IPS-15b (cell line): ENCODE data around the gene CSNK1D.

Experiments used
- H3K27me3 ChIP-seq: one replicate; pipeline ENCODE4 v1.6.1; 2013; ENCODE audit warnings: low read length; ENCODE audit not compliant: control insufficient read depth, insufficient read depth
- H3K36me3 ChIP-seq: one replicate; pipeline ENCODE4 v1.6.1; 2013; ENCODE audit warnings: low read length; ENCODE audit not compliant: control insufficient read depth, insufficient read depth
- H3K4me1 ChIP-seq: one replicate; pipeline ENCODE4 v1.6.1; 2013; ENCODE audit warnings: mild to moderate bottlenecking, low read length; ENCODE audit not compliant: control insufficient read depth, insufficient read depth
- H3K4me3 ChIP-seq: one replicate; pipeline ENCODE4 v1.5.1; 2013; ENCODE audit warnings: low read depth, low read length
- H3K9ac ChIP-seq: one replicate; pipeline ENCODE4 v1.6.1; 2013; ENCODE audit warnings: low read depth, mild to moderate bottlenecking, low read length
- H3K9me3 ChIP-seq: one replicate; pipeline ENCODE4 v1.6.1; 2013; ENCODE audit warnings: mild to moderate bottlenecking, low read length; ENCODE audit not compliant: control insufficient read depth, insufficient read depth

Gene CSNK1D

GRCh38 chr17:82285141-82285540 lies 11.6 kb upstream of the CSNK1D start:
- Histone ChIP-seq H3K9ac (no peak overlapping the region), H3K36me3 (no peaks in the 10 kb centered on the region), H3K4me3 (no peak overlapping the region), H3K4me1 (no peaks in the 10 kb centered on the region), H3K27me3 (no peaks in the 10 kb centered on the region), H3K9me3 (no peaks in the 10 kb centered on the region)

DNA sequence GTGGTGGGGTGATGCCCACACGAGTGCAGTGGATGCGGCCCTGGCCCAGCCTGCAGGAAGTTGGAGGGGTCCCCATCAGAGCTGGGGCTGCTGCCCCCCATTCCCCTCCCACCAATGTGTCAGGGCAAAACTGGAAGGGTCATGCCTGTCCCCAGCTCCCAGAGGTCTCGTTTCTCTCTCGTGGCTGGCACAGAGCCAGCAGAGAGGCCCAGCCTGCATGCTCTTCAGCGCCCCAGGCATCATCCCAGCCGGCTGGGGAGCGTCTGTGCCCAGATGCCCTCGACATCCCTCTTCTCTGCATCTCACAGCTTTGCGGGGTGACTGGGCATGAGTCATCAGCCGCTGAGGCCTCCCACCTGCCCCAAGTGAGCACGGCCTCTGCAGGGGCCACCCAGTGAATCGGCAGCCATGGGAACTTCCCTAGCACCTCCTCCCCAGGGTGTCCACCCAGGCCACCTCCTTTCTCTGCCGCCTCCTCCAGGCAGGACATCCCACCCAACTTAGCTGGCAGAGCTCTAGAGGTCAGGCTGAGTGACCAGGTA lies 9.8 kb upstream of the CSNK1D start:
- H3K4me3 ChIP-seq = no peak overlapping the region
- H3K27me3 ChIP-seq = no peaks in the 10 kb centered on the region
- H3K9me3 ChIP-seq = no peaks in the 10 kb centered on the region
- H3K9ac ChIP-seq = no peak overlapping the region
- H3K4me1 ChIP-seq = no peaks in the 10 kb centered on the region
- H3K36me3 ChIP-seq = no peaks in the 10 kb centered on the region

DNA sequence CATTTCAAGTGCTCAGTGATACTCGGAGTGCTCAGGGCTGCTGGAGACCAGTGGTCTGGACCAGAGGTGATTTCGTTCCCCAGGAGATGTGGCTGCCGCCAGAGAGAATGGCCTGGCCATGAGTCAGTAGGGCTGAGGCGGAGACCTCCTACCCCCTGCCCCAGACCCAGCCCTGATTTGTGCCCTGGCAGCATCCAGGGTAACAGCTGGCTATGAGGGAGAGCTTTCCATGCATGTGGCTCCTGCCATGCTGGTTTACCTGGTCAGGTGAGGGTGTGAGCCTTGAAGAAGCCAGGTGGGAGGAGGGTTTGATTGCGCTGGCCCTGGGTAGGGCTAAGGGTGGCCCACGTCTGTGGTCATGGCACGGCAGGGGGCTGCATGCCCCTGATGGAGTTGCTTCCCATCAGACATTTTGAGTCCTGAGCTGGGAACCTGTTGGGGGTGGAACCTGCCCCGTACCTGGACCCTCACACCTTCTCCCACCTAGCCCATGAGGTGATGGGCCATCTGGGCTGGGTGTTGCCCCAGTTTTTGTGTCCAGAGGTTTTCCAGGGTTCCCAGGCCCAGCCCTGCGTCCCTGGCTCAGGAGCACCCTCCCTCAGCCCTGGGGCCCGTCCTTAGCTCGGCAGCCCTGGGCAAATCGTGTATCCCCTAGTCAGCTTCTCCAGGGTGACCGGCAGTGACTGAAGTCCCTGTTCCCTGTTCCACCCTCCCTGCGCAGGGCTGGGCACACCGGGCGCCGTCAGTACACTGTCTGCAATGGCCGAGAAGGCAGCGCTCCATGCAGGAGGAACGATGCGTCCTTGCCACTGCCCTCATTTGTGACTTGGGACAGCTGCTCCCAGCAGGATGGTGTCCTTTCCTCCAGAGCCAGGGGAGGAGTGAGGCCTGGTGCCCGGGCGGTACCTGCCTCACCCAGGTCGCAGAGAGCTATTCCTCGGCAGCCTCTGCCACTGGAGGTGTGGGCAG lies 9.0 kb upstream of the CSNK1D start:
- Histone ChIP-seq H3K9ac (no peak overlapping the region), H3K4me3 (no peak overlapping the region), H3K4me1 (no peaks in the 10 kb centered on the region), H3K27me3 (no peaks in the 10 kb centered on the region), H3K36me3 (no peaks in the 10 kb centered on the region), H3K9me3 (no peaks in the 10 kb centered on the region)

DNA sequence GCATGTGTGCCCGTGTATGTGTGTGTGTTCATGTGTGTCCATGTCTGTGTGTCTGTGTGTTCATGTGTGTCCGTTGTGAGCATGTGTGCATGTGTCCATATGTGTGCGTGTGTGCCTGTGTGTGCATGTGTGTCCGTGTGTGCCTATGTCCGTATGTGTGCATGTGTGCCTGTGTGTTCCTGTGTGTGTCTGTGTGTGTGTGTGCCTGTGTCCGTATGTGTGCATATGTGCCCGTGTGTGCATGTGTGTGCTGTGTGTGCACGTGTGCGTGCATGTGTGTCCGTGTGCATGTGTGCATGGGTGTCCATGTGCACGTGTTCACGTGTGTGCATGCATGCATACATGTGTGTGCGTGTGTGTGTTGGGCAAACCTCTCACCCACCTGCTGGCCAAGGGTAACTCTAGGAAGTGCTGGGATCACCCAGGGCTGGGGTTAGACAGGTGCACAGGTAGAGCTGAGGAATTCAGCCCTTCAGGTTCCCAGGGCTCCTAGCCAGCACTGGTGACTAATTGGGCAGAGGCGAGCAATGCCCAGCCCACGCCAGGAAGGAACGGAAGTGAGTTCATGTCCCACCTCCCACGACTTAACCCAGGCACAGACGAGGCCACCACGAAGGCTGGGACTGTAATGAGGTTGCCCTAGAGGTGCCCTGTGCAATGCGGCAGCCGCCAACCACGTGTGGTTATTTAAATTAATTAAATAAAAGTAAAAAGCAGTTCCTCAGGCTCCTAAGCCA lies 8.2 kb upstream of the CSNK1D start:
- Histone ChIP-seq H3K4me3 (no peak overlapping the region), H3K9me3 (no peaks in the 10 kb centered on the region), H3K36me3 (no peaks in the 10 kb centered on the region), H3K4me1 (no peaks in the 10 kb centered on the region), H3K9ac (no peak overlapping the region), H3K27me3 (no peaks in the 10 kb centered on the region)

DNA sequence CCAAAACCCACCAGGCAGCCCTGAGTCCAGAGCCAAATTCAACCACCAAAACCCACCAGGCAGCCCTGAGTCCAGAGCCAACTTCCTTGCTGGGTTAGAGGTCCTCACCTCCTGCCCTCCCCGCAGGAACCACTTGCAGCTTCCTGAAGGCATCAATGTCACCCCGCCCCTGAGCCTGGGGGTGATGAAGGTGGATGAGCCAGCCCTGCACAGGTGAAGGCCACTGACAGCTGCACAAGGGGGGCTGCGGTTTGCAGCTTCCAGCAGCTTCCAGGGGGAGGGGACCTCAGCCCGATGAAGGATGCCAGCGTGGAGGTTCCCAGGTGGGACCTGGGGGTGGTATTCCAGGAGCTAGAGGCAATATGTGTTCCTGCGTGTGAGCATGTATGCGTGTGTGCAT lies 7.6 kb upstream of the CSNK1D start:
- Histone ChIP-seq H3K4me3 (no peak overlapping the region), H3K9me3 (no peaks in the 10 kb centered on the region), H3K27me3 (no peaks in the 10 kb centered on the region), H3K36me3 (no peaks in the 10 kb centered on the region), H3K9ac (no peak overlapping the region), H3K4me1 (no peaks in the 10 kb centered on the region)

DNA sequence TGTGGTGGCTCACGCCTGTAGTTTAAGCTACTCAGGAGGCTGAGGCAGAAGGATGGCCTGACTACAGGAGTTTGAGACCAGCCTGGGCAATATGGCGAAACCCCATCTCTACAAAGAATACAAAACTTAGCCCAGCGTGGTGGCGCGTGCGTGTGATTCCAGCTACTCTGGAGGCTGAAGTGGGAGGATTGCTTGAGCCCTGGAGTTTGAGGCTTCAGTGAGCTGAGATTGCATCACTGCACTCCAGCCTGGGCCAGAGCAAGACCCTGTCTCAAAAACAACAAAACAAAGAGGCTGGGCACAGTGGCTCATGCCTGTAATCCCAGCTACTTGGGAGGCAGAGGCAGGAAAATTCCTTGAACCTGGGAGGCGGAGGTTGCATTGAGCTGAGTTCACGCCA lies 7.0 kb upstream of the CSNK1D start:
- no peaks in the 10 kb centered on the region for H3K4me1 ChIP-seq
- H3K36me3 ChIP-seq = no peaks in the 10 kb centered on the region
- no peak overlapping the region for H3K4me3 ChIP-seq
- no peak overlapping the region for H3K9ac ChIP-seq
- H3K9me3 ChIP-seq = no peaks in the 10 kb centered on the region
- H3K27me3 ChIP-seq = no peaks in the 10 kb centered on the region

DNA sequence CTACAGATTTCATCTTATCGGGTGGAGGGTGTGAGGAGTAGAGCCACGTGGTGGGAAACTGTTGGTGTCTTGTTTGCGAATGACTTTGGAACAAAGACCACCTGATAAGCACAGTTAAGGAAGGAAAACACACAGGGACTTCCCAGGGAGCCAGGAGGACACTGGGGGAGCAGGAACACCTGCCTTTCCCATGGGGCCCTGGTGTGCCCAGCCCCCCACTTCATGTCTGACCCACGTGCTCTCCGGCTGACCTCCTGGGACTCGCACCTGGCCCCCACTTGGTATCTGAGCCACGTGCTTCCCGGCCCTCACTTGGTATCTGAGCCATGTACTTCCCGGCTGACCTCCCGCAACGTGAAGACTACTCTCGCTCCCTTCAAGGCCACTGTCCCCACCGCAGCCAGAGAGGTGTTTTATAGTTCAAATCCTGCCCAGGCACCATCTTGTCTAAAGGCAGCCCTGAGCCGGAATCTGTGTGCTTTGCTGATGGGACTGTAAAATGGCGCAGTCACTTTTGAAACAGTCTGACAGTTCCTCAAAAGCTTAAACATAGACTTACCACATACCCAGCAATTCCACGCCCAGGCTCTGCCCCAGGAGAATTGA lies 5.4 kb upstream of the CSNK1D start:
- Histone ChIP-seq H3K4me3 (no peak overlapping the region), H3K9ac (no peak overlapping the region), H3K9me3 (no peaks in the 10 kb centered on the region), H3K4me1 (peaks cover 4% of the 10 kb centered on the region), H3K27me3 (peaks cover 3% of the 10 kb centered on the region), H3K36me3 (no peaks in the 10 kb centered on the region)

DNA sequence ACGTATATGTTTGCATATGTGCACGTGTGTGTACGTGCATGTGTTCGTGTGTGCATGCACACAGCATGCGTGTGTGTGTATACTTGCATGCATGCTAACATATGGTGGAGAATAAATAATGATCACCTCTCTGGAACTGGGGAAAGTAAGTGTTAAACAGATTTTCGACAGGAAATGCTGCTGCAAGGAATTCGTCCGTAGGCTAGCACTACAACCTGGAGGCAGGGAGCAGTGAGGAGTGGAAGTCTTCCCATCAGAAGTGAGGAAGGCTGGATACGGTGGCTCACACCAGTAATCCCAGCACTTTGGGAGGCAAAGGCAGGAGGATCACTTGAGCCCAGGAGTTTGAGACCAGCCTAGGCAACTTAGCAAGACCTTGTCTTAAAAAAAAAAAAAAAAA lies 4.8 kb upstream of the CSNK1D start:
- no peak overlapping the region for H3K4me3 ChIP-seq

DNA sequence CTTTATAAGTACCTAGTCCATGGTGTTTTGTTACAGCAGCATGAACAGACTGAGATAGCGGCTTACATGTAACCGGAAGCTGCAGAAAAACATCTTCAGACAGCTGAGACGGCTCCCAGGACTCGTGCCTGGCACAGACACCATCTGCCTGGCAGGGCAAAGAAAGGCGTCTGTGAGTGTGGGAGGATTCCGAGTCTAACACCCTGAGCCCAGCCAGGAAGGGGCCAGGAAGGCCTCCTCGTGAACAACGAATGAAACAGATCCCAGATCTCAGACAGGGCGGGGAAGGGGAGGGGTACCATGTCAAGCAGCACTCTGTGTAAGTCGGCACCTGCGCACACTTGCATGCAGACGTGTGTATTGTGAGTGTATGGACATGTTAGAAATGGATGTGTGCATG lies 4.4 kb upstream of the CSNK1D start:
- H3K27me3 ChIP-seq = peaks cover 3% of the 10 kb centered on the region
- no peaks in the 10 kb centered on the region for H3K9me3 ChIP-seq
- no peak overlapping the region for H3K4me3 ChIP-seq
- peaks cover 6% of the 10 kb centered on the region for H3K4me1 ChIP-seq
- no peaks in the 10 kb centered on the region for H3K36me3 ChIP-seq
- no peak overlapping the region for H3K9ac ChIP-seq

More for the DNA sequence above, 4.8 kb upstream of the CSNK1D start:
- H3K4me1 ChIP-seq = peaks cover 6% of the 10 kb centered on the region
- H3K9me3 ChIP-seq = no peaks in the 10 kb centered on the region
- H3K27me3 ChIP-seq = peaks cover 3% of the 10 kb centered on the region
- no peaks in the 10 kb centered on the region for H3K36me3 ChIP-seq
- no peak overlapping the region for H3K9ac ChIP-seq

- Histone ChIP-seq H3K9ac (no peak overlapping the region), H3K36me3 (no peaks in the 10 kb centered on the region), H3K4me1 (peaks cover 6% of the 10 kb centered on the region), H3K27me3 (peaks cover 3% of the 10 kb centered on the region), H3K4me3 (no peak overlapping the region), H3K9me3 (no peaks in the 10 kb centered on the region)
Measured at GRCh38 chr17:82276938-82277337, 3.4 kb upstream of the CSNK1D start.

GRCh38 chr17:82275326-82275725 lies 1.8 kb upstream of the CSNK1D start:
- no peak overlapping the region for H3K9ac ChIP-seq
- H3K36me3 ChIP-seq = peaks cover 10% of the 10 kb centered on the region
- H3K4me1 ChIP-seq = peaks cover 8% of the 10 kb centered on the region
- peaks cover 3% of the 10 kb centered on the region for H3K27me3 ChIP-seq
- no peak overlapping the region for H3K4me3 ChIP-seq
- H3K9me3 ChIP-seq = no peaks in the 10 kb centered on the region
